Measurements from ENCODE around the gene CDA. TPM values are rescaled to one million over a fixed set of nuclear protein-coding genes. Genes with fewer than 3 reads are reported as not detected.

Gene CDA
- total and polyA plus RNA-seq, 2 donors from 2014 or later = 6.0 to 29.9 TPM

DNA sequence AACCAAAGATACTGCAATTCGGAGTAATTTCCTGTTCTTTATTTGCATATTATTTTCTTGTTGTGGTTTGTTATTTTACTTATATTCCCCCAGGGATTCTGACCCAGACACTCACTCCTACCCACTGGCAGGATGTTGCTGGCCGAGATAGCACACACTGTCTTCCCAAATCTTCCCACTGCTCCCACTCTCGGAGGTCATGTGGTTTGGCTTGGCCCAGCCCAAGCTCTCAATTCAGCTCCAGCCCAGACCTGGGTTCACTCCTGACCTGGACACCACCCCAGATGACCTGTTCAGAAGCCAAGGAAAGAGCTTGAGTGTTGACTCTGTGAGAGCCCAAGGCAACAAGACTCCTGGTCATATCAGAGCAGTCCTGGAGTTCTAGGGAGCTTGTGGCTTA, 37.7 kb upstream of the CDA start:
- intact Hi-C loops (cut with DNase I) = no loop called here
- H3K36me3 ChIP-seq (ENCODE audit: control insufficient read depth in 2 of 3, insufficient read depth in 3 of 3, low read length in 3 of 3) = no peaks in the 10 kb centered on the region
- TF ChIP-seq, protein P1, sequence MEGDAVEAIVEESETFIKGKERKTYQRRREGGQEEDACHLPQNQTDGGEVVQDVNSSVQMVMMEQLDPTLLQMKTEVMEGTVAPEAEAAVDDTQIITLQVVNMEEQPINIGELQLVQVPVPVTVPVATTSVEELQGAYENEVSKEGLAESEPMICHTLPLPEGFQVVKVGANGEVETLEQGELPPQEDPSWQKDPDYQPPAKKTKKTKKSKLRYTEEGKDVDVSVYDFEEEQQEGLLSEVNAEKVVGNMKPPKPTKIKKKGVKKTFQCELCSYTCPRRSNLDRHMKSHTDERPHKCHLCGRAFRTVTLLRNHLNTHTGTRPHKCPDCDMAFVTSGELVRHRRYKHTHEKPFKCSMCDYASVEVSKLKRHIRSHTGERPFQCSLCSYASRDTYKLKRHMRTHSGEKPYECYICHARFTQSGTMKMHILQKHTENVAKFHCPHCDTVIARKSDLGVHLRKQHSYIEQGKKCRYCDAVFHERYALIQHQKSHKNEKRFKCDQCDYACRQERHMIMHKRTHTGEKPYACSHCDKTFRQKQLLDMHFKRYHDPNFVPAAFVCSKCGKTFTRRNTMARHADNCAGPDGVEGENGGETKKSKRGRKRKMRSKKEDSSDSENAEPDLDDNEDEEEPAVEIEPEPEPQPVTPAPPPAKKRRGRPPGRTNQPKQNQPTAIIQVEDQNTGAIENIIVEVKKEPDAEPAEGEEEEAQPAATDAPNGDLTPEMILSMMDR (IDR thresholded peaks at IDR 0.05; ENCODE audit: borderline replicate concordance, extremely low read depth, insufficient read depth) = no peak
- H3K27me3 ChIP-seq (ENCODE audit: control insufficient read depth, insufficient read depth, low read length) = no peaks in the 10 kb centered on the region
- H3K27ac ChIP-seq (ENCODE audit: low read depth in 2 of 2, low read length in 2 of 2) = no peak overlapping the region
- peaks cover 0 to 12% (median 0%) of the 10 kb centered on the region in 3 donors for H3K4me1 ChIP-seq (ENCODE audit: control insufficient read depth in 2 of 3, insufficient read depth in 2 of 3, low read depth in 1 of 3, low read length in 3 of 3)
- no peak for FAIRE-seq
- DNase-seq = no peak
- H3K9ac ChIP-seq (ENCODE audit: low read length in 3 of 3) = no peak overlapping the region
- no peak overlapping the region for H3K4me3 ChIP-seq (ENCODE audit: low read length in 3 of 3)
- H3K9me3 ChIP-seq (ENCODE audit: control insufficient read depth in 2 of 3, insufficient read depth in 1 of 3, low read length in 3 of 3) = no peaks in the 10 kb centered on the region

- H3K36me3 ChIP-seq (ENCODE audit: control insufficient read depth in 2 of 3, insufficient read depth in 3 of 3, low read length in 3 of 3) = no peaks in the 10 kb centered on the region
- DNase-seq (peak; percentile 93 to 96 (median 94)), FAIRE-seq (no peak)
- H3K9ac ChIP-seq (ENCODE audit: low read length in 3 of 3) = peak within 1 kb of the TSS in 2 of 3 donors; percentile 32 to 55
- intact Hi-C loops (cut with DNase I) = no loop called here
- peaks cover 0 to 12% (median 0%) of the 10 kb centered on the region in 3 donors for H3K4me1 ChIP-seq (ENCODE audit: control insufficient read depth in 2 of 3, insufficient read depth in 2 of 3, low read depth in 1 of 3, low read length in 3 of 3)
- peak within 1 kb of the TSS; percentile 37 to 67 for H3K27ac ChIP-seq (ENCODE audit: low read depth in 2 of 2, low read length in 2 of 2)
- H3K9me3 ChIP-seq (ENCODE audit: control insufficient read depth in 2 of 3, insufficient read depth in 1 of 3, low read length in 3 of 3) = no peaks in the 10 kb centered on the region
- no peaks in the 10 kb centered on the region for H3K27me3 ChIP-seq (ENCODE audit: control insufficient read depth, insufficient read depth, low read length)
- peak within 1 kb of the TSS; percentile 18 to 69 (median 61) for H3K4me3 ChIP-seq (ENCODE audit: low read length in 3 of 3)
- TF ChIP-seq, protein P1 (IDR thresholded peaks at IDR 0.05; ENCODE audit: borderline replicate concordance, extremely low read depth, insufficient read depth) = no peak
Observed at GRCh38 chr1:20551945-20552727, 36.8 kb upstream of the CDA start, which contains the start of gene FAM43B. TSS of gene FAM43B (plus strand) at chr1:20552573. CDS start at chr1:20552974, 401 bp downstream.

DNA sequence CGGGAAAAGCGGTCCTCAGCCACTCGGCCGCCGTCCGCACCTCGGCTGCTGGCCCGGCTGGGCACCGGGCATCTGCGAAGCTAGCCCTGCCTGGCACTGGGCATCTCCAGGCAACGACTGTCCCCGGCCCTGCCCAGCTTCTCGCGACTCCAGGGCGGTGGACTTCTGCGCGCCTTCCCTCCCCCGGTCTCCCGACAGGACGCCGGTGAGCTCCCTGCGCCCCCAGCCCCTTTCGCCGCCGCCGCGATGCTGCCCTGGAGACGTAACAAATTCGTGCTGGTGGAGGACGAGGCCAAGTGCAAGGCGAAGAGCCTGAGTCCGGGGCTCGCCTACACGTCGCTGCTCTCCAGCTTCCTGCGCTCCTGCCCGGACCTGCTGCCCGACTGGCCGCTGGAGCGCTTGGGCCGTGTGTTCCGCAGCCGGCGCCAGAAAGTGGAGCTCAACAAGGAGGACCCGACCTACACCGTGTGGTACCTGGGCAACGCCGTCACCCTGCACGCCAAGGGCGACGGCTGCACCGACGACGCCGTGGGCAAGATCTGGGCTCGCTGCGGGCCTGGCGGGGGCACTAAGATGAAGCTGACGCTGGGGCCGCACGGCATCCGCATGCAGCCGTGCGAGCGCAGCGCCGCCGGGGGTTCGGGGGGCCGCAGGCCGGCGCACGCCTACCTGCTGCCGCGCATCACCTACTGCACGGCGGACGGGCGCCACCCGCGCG, 36.0 kb upstream of the CDA start:
- peaks cover 0 to 12% (median 0%) of the 10 kb centered on the region in 3 donors for H3K4me1 ChIP-seq (ENCODE audit: control insufficient read depth in 2 of 3, insufficient read depth in 2 of 3, low read depth in 1 of 3, low read length in 3 of 3)
- TF ChIP-seq, protein P1 (IDR thresholded peaks at IDR 0.05; ENCODE audit: borderline replicate concordance, extremely low read depth, insufficient read depth) = no peak
- no peaks in the 10 kb centered on the region for H3K9me3 ChIP-seq (ENCODE audit: control insufficient read depth in 2 of 3, insufficient read depth in 1 of 3, low read length in 3 of 3)
- no peak overlapping the region for H3K9ac ChIP-seq (ENCODE audit: low read length in 3 of 3)
- H3K27me3 ChIP-seq (ENCODE audit: control insufficient read depth, insufficient read depth, low read length) = no peaks in the 10 kb centered on the region
- no peaks in the 10 kb centered on the region for H3K36me3 ChIP-seq (ENCODE audit: control insufficient read depth in 2 of 3, insufficient read depth in 3 of 3, low read length in 3 of 3)
- DNase-seq (peak; percentile 32 to 79 (median 46)), FAIRE-seq (no peak)
- H3K27ac ChIP-seq (ENCODE audit: low read depth in 2 of 2, low read length in 2 of 2) = peak overlapping the region in 1 of 2 donors; percentile 37
- H3K4me3 ChIP-seq (ENCODE audit: low read length in 3 of 3) = peak overlapping the region; percentile 18 to 61 (median 33)
- intact Hi-C loops (cut with DNase I) = no loop called here

Data from kidney (tissue), 14 donors.